ENCODE results near the gene TEAD1.

Gene TEAD1

DNA sequence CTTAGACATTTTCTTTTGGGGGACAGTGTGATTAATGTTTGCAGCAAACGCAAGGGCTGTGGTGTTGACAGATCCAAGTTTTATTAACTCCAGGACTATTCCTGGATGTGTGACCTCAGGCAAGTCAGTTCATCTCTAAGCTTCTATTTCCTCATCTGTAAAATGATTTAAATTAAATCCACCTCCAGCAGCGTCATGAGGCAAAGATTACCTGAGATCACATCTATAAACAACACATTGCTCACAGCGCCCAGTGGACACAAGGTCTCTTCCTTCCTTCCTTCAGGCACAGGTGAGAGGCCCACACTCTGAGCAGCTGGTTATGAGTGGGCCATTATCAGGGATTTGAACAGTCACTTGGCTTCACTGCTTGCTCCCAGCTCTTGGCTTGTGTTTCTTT, 223.6 kb downstream of the TEAD1 start:
- DNase-seq (ENCODE audit: low read depth) = no peak

DNA sequence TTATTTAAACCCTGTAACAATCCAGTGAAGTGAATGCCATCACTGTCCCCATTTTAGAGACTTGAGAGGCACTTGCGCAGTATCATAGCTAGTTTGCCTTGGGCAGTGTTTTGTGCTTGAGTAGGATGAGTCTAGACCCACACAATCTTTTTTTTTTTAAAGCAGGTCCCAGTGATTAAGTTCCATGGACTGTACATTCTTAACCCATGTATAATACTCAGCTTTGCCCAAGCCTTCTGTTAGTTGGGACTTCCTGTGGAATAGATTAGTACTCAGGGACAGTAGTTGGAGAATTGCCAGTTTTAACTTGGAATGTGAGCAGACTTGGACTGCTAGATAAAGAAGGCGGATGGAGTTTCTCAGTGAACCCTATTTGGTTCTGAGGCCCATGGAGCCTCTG, 226.3 kb downstream of the TEAD1 start:
- DNase-seq (ENCODE audit: low read depth) = no peak

DNA sequence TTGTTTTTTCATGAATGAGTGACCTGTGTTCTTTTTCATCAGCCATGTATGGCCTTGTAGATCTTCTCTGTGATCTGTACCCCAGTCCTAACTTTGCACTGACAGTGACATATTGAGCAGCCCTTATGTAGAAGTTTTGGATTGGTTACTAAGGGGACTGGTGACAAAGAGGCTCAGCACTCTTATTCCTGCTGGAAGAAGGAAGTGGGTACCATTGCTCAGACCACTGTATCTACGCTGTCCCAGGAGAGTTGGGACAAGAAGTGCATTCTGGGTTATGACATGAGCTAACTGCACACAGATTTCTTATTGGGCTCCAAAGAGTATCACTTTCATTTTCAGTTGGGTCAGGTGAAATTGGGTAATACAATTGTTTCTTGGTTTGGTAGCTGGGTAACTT, 227.1 kb downstream of the TEAD1 start:
- no peak for DNase-seq (ENCODE audit: low read depth)

DNA sequence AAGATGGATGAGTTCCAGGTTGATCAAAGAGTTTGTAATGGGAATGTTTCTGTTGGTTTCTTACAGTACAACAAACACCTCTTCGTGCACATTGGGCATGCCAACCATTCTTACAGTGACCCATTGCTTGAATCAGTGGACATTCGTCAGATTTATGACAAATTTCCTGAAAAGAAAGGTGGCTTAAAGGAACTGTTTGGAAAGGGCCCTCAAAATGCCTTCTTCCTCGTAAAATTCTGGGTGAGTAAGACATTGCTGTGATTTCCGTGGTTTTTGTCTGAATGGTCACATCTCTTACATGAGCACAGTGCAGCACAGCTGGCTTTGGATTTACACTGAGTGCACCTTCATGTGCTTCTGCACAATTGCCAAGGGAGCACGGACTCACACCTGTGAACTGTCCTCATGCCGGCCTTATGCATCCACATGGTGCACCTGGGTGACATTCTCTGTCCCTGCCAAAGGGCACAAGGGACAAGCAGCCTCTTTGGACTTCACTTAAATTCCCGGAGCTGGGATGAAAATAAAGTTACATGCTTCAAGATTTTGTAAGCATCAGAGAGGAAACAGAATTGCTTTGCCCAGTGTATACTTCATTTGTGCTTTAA, 227.8 kb downstream of the TEAD1 start:
- no peak for DNase-seq (ENCODE audit: low read depth)

DNA sequence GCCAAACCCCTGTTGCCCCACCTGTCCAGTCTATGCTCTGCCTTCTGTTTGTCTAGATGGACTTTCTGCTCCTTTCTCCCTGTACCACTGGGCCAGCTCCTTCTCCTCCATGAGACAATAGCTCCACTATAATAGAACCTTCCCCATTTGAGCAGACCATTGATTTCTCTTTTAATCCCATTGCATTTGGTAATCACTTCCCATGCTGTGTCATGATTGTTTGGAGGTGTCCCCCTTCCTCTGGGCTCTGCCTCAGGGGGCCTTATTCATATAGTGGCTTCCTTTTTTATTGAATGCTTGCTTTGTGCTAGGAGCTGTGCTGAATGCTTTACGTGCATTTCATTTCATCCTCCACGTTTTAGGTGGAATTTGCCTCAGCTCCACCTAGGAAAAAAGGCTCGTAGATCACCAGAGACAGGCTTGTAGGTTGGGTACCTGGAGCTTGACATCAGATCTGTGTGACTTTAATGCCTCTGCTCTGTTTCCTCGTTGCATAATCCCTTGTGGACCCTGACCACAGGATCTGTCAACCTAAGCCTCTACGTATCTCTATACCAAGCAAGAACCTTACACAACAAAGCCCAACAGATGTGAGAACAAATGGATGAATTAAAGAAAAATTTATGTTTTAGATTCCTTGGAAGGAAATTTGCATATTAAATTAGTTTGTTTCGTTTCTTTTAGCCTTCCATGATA, 228.7 kb downstream of the TEAD1 start:
- no peak for DNase-seq (ENCODE audit: low read depth)

DNA sequence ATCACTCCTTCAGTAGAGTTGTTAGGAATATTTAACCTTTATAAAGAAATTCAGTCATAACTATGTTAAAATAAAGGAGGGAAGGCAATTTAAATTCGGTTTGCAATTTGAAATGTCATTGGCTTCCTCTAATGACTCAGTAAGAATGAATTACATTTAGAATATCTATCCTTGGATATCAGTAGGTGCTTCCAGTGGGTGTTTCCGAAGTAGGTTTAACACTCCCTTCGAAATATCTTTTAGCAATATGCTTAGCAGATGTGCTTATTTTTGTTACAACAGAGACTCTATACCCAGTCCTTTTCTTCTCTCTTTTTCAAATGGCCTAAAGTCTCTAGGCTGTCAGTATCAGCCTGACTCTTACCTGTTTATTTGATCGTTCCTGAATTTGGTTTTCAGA, 231.2 kb downstream of the TEAD1 start:
- no peak for DNase-seq (ENCODE audit: low read depth)

DNA sequence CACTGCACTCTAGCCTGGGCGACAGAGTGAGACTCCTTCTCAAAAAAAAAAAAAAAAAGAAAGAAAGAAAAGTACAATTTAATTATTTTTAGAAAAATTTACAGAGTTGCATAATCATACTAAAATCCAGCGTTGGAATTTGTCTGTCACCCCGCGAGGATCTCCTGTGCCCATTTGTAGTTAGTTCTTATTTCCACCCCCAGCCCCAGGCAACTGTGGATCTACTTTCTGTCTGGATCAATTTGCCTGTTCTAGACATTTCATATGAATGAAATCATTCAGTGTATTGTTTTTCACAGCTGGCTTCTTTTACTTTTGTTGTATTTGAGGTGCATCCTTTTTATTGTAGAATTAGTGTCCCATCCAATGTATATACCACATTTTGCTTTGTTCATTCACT, 232.3 kb downstream of the TEAD1 start:
- DNase-seq (ENCODE audit: low read depth) = no peak

DNA sequence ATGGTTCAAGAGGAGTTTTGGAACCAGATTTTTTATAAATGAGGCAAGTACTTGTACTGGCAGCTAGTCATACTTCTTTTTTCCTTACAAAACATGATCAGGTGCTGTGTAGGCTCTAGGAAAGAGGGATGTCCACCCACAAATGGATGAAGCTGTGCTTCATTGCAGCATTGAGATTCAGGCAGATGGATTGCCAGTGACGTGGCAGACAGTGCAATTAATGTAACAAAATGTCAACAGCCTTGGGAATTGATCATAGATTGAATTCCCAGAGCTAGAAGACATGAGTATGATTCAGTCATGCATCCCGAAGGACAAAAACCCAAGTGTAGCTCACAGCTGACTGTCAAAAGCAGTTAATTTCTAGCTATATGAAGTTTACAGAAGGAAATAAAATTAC, 235.7 kb downstream of the TEAD1 start:
- DNase-seq (ENCODE audit: low read depth) = no peak

DNA sequence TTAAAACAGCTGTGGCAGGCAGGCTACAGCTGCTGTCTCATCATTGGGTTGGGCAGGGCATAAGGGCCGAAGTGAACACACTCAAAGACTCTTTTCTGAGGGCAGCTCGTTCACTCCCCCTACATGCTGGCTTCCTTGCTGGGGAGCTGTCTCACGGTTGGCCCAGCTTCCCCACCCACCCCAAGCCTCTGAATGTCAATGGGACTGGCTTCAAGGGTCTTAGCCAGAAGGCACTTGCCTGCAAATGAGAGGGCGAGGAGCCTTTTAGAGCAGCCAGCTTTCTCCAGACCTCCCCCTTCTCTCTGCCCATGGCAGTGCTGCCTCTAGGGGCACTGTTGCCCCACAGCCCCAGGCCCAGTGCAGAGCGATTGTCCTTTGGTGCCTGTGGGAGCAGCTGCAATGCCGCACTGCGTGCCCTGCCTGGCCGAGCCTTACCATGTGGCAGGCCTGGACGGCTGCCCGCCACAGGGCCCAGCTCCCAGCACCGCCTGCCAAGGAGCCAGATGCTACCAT, 240.2 kb downstream of the TEAD1 start:
- DNase-seq (ENCODE audit: low read depth) = peak; percentile 3

DNA sequence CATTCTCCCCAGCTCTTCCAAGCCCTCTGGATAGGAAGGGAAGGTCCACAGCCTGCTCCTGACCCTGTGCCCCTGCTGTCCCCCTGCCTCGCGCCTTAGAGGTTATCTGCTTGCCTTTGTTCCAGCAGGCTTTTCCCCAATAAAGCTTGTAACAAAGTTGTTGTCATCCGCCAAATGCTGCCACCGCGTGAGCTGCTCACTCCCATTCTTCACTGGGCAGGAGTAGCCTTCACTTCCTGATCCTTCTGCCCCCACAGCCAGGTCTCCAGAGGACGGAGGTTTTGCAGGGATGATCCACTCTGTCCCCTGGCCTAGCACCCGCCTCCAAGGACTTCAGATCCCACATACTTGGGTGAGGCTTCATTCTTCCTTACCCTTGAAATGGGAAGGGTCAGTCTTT, 240.9 kb downstream of the TEAD1 start:
- no peak for DNase-seq (ENCODE audit: low read depth)

DNA sequence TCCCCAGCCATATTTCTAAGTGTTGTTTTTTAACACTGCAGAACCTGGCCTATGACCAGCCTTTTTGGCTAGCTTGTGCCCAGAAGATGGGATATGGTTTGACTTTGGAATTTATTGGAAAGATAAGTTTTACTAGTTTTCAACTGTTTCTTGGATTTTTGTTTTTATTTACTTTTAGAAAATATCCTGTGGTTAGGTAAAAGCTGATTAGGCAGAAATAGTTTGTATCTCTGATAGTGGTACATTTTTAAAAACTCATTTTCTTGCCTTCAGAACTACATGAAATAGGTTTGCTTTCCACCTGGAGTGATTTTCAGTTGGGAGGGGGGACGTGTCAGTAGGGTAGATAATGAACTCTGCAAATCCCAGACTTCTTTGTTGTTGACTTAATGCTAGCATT, 243.6 kb downstream of the TEAD1 start:
- DNase-seq (ENCODE audit: low read depth) = no peak

DNA sequence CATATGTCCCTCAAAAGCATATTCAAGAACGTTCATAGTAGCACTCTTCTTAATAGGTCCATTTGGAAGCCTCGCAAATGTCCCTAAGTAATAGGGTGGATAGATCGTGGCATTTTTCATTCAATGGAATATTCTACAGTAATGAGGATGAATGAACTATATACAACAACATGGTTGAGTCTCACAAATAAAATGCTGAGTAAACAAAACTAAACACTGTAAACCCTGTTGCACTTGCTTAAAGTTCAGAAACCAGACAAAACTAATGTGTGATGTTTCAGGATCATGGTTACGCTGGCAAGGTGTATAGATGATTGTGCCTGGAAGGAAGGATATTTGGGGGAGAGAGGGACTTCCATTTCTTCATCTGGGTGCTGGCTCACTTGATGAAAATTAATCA, 244.4 kb downstream of the TEAD1 start:
- DNase-seq (ENCODE audit: low read depth) = no peak

DNA sequence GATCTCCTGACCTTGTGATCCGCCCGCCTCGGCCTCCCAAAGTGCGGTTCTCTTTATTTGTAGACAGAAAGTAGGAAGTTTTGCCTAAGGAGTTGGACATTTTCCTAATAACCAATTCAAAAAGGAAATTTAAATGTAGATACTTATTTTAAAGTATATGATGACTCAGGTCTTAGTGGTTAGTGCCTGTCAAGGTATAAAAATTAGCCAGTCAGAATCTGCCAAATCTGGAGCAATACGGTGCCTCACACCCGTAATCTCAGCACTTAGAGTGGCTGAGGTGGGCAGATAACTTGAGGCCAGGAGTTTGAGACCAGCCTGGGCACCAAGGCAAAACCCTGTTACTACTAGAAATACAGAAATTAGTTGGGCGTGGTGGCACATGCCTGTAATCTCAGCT, 248.2 kb downstream of the TEAD1 start:
- DNase-seq (ENCODE audit: low read depth) = no peak

DNA sequence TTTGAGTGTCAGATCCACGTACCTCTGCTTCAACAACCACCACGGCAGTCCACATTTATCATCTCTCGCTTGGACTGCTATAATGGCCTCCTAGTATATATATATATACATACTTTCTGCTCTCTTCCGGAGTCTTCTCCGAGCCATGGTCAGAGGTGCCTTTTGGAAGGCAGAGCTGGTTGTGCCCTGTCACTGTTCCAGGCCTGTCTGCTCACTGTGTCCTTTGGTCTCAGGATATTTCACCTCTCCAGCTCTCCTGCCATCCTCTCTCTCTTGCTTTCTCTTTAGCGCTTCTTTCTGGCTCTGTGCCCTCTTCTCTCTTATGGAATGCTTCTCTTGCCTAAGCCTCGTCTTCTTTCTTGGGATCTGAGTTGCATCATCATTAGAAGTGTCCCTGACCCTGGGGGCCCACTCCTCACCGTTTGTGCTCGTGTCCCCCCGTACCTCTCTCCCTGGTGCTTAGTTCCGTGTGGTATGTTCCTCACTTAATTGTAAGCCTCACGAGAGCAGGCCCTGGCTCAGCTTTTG, 248.8 kb downstream of the TEAD1 start:
- DNase-seq (ENCODE audit: low read depth) = no peak

DNA sequence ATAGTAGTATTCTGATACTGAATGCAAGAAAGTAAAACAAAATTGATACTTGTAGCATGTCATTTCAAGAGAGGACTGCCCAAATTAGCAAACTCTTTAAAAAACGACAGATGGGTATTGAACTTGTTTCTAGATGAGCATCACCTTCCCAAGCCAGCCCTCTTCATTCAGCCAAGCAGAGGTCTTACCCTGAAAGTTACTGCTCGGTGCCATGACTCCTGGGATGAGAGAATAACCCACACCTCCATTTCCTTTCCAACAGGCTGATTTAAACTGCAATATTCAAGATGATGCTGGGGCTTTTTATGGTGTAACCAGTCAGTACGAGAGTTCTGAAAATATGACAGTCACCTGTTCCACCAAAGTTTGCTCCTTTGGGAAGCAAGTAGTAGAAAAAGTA, 250.4 kb downstream of the TEAD1 start:
- no peak for DNase-seq (ENCODE audit: low read depth)

DNA sequence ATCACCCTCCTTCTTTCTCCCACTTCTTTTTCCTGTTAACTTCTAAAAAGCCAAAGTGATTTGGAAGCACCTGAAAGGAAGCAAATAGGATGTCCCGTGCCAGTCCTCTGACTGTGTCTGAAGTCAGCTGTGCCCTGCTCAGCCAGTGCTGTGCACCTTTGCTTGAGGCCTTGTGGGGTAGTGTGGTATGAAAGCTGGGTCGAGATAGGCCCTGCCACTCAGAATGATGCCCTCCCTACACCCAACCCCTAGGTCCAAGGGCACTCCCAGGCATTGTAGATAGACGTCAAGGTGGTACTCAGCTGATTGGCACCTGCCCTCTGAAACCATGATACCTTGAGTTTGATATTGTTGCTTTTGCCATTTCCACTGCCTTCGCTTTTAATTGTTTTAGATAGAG, 251.3 kb downstream of the TEAD1 start:
- DNase-seq (ENCODE audit: low read depth) = no peak

DNA sequence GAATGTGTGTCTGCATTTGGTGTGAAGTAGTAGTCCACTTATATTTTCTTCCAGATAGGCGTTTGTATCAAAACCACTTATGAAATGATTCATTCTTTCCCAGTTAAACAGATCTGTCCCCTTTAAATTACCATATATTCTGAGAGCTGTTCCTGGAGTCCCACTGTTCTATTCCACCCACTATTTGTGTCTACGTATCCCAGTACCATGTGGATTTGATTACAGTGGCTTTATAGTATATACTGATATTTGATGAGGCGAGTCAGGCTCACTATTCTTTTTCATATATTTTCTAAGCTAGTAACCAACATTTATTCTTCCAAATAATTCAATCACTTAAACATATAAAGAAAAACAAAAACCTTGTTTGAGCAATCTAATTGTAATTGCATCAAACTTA, 253.0 kb downstream of the TEAD1 start:
- no peak for DNase-seq (ENCODE audit: low read depth)

DNA sequence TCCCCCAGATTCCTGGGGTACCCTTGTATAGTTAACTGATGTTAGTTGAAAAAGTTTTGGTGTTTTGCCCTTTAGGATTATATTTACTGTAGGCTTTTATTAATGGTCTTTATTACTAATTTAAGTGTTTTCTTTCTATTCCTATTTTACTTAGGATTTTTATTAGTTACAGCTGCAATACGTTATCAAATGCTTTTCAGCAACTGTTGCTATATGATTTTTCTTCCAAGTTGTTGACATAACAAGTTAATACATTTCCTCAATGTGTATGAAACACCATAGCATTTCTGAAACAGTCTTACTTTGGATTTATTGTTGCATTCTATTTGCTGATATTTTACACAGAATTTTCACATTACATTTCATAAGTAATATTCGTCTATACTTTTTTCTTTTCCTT, 253.7 kb downstream of the TEAD1 start:
- no peak for DNase-seq (ENCODE audit: low read depth)

DNA sequence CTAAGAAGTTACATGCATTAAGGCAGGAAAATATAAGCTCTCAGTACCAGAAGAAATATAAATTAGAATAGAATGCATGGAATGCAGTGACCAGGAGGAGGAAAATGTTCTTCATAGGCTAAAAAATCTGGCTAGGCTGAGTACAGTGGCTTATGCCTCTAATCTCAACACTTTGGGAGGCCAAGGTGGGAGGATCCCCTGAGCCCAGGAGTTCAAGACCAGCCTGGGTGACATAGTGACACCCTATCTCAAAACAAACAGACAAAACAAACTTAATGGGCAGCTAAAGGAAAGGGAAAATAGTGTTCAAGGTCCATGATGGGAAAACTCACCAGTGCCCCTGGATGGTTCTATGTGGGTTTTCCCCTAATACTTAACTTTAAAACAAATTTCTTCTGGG, 256.6 kb downstream of the TEAD1 start:
- no peak for DNase-seq (ENCODE audit: low read depth)

DNA sequence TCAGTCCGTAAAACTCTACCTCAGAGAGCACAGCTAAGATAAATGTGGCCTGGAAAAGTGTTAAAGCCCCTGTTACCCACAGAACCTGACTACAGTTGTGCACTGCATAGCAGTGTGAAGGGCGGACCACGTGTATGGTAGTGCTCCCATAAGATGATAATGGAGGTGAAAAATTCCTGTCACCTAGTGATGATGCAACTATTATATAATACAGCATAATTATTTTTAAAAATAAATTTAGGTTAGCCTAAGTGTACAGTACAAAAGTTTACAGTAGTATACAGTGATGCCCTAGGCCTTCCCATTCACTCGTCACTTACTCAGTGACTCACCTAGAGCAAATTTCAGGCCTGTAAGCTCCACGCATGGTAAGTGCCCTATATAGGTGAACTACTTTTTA, 258.3 kb downstream of the TEAD1 start:
- DNase-seq (ENCODE audit: low read depth) = no peak

DNA sequence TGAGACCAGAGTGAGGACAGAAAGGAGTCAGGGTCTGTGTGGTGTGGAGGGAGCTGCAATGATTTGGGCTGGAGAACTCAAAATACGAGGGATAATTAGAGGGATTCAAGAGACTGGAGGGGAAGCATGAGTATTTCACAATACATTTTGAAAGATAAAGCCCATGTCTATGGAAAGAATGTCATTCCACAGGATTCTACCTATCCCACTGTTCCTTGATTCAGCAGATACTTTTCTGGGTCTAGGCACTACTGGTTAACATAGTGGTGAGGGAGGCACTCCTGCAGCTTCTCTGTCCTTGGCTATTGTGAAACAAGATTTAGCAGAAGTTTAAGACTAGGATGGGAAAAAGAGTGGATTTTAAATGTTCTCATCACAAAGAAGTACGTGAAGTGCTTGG, 262.0 kb downstream of the TEAD1 start:
- DNase-seq (ENCODE audit: low read depth) = no peak

DNA sequence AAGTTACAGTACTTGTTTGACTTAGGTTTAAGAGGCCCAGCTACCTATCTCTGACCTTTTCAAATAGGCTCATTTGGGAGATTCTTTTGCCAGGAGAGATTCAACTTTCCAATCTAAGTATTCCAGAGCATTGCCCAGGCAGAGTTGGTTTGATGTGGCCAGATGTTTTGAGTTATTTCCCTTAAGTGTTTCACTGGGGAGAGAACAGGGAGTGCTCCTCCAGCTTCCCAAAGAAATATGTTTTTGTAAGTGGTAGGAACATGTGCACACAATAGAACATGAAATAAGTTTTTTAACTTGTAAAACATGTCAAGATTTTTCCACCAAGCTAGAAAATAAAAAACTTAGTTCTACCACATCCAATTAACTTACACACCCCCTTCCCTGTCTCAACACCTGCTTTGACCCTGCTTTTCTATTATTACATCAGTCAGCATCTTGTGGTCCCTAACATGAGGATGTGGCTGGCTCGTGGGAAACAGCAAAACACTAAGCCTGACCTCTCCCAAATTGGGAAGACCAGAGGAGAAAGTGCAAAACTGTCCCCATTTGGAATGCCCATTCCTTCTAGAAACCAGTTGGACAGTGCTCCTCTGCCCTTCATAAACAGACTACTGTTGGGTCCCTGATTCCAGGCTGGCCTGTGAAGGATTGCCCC, 264.5 kb downstream of the TEAD1 start:
- DNase-seq (ENCODE audit: low read depth) = no peak

DNA sequence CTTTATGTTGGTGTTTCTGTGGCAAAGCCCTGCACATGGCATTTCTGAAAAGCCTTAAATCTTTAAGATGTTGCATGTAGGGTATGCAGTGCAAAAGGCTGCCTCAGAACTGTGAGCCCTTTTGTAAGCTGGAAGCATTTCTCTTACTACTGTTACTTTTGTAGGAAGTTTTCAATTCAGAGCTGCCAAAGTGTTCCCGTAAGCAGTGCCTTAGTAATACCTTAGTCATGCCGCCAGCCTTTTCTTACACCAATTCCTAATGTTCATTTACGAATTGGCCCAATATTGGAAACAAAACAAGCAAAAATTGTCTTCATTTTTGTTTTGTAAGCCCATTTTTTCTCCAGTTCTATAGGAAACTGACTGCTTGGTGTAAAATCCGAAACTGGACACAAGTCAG, 267.4 kb downstream of the TEAD1 start:
- DNase-seq (ENCODE audit: low read depth) = no peak
